CD8-positive, alpha-beta memory T cell (primary cell): ENCODE results near the gene NPAS2. TPM values are rescaled to one million over a fixed set of nuclear protein-coding genes. Genes with fewer than 3 reads are reported as not detected.

ENCODE experiments used
- CTCF ChIA-PET: fragments of 350-600 bp; sonication (Branson Sonifier 250); formaldehyde crosslinking; loops from one replicate; lab custom pipeline; 2021; ENCODE audit warnings: antibody characterized with exemption; lab: Charles Lee
- POLR2A ChIA-PET: fragments of 350-600 bp; sonication (Branson Sonifier 250); formaldehyde crosslinking; loops from one replicate; lab custom pipeline; 2021; ENCODE audit warnings: antibody characterized with exemption; lab: Charles Lee
- DNase-seq, 5 donors: peaks; one replicate each; pipeline versions ENCODE4 v3.0.0 to v3.0.0-alpha.2; 2020 to 2022; ENCODE audit warnings: mixed read lengths in 1 of 5
- H3K27ac ChIP-seq: one replicate; pipeline ENCODE4 v1.7.0; 2013; ENCODE audit warnings: low read depth, mild to moderate bottlenecking, low read length, moderate library complexity
- H3K27me3 ChIP-seq: 2 replicates; pipeline ENCODE4 v1.7.0; 2013; ENCODE audit warnings: low read length, mild to moderate bottlenecking; ENCODE audit not compliant: insufficient read depth, poor library complexity, severe bottlenecking
- H3K36me3 ChIP-seq: 2 replicates; pipeline ENCODE4 v1.7.0; 2013; ENCODE audit warnings: mild to moderate bottlenecking, low read length, moderate library complexity; ENCODE audit not compliant: insufficient read depth
- H3K4me1 ChIP-seq: 2 replicates; pipeline ENCODE4 v1.7.0; 2013; ENCODE audit warnings: mild to moderate bottlenecking, low read length, moderate library complexity; ENCODE audit not compliant: insufficient read depth
- H3K4me3 ChIP-seq: 2 replicates; pipeline ENCODE4 v1.7.0; 2013; ENCODE audit warnings: mild to moderate bottlenecking, low read length
- H3K9me3 ChIP-seq: 2 replicates; pipeline ENCODE4 v1.7.0; 2013; ENCODE audit warnings: mild to moderate bottlenecking, low read length
- H3K27ac Mint-ChIP-seq, 8 donors: one replicate each; pipeline ENCODE4 v1.8.0; 2020 to 2021; ENCODE audit warnings: mixed read lengths in 8 of 8, mild to moderate bottlenecking in 6 of 8, inconsistent platforms in 3 of 8, moderate library complexity in 3 of 8
- H3K27me3 Mint-ChIP-seq, 2 donors: one replicate each; pipeline ENCODE4 v1.8.0; 2020 to 2021; ENCODE audit warnings: mixed read lengths in 2 of 2, mild to moderate bottlenecking in 1 of 2, moderate library complexity in 1 of 2
- H3K36me3 Mint-ChIP-seq, 3 donors: one replicate each; pipeline ENCODE4 v1.8.0; 2020 to 2021; ENCODE audit warnings: mixed read lengths in 3 of 3, inconsistent platforms in 1 of 3, mild to moderate bottlenecking in 1 of 3
- H3K4me1 Mint-ChIP-seq, 3 donors: one replicate each; pipeline ENCODE4 v1.8.0; 2020 to 2021; ENCODE audit warnings: mixed read lengths in 3 of 3, inconsistent platforms in 1 of 3, mild to moderate bottlenecking in 1 of 3
- H3K4me3 Mint-ChIP-seq, 7 donors: one replicate each; pipeline ENCODE4 v1.8.0; 2020 to 2021; ENCODE audit warnings: mixed read lengths in 7 of 7, mild to moderate bottlenecking in 6 of 7, moderate library complexity in 4 of 7, inconsistent platforms in 2 of 7
- H3K9me3 Mint-ChIP-seq, 5 donors: one replicate each; pipeline ENCODE4 v1.8.0; 2020 to 2022; ENCODE audit warnings: mixed read lengths in 5 of 5, mild to moderate bottlenecking in 3 of 5, moderate library complexity in 2 of 5, inconsistent platforms in 1 of 5
- polyA plus RNA-seq: library from polyadenylated mRNA; unstranded; fragments of 300-500 nt; fragmentation: Illumina TruSeq; gene quantifications from one replicate; pipeline ENCODE4 v1.2.3, GENCODE V29; 2021
- total RNA-seq, 2 experiments: library from RNA; stranded (reverse); gene quantifications; one replicate each; pipeline ENCODE4 v1.2.3, GENCODE V29; 2021

The NPAS2 gene
- total and polyA plus RNA-seq, 3 experiments from 2014 or later: 0.75 to 1.8 (median 1.1) TPM

- no peaks in the 10 kb centered on the region for H3K36me3 ChIP-seq
- Mint-ChIP-seq H3K27ac (no peak overlapping the region), H3K4me1 (no peaks in the 10 kb centered on the region), H3K36me3 (no peaks in the 10 kb centered on the region), H3K27me3 (peaks cover 6 to 12% of the 10 kb centered on the region in 2 donors), H3K9me3 (no peaks in the 10 kb centered on the region), H3K4me3 (no peak overlapping the region)
- no peak overlapping the region for H3K27ac ChIP-seq
- no peak overlapping the region for H3K4me3 ChIP-seq
- no peak for DNase-seq
- ChIA-PET CTCF (no interaction called here), POLR2A (no interaction called here)
- H3K4me1 ChIP-seq: no peaks in the 10 kb centered on the region
- H3K9me3 ChIP-seq: no peaks in the 10 kb centered on the region
- no peaks in the 10 kb centered on the region for H3K27me3 ChIP-seq
Observed at GRCh38 chr2:100802066-100802465, 17.9 kb upstream of the NPAS2 start.

GRCh38 chr2:100803334-100803733 lies 16.6 kb upstream of the NPAS2 start:
- H3K4me3 ChIP-seq: no peak overlapping the region
- H3K36me3 ChIP-seq: no peaks in the 10 kb centered on the region
- Mint-ChIP-seq H3K9me3 (no peaks in the 10 kb centered on the region), H3K27me3 (peaks cover 7 to 8% of the 10 kb centered on the region in 2 donors), H3K27ac (no peak overlapping the region), H3K4me1 (no peaks in the 10 kb centered on the region), H3K36me3 (no peaks in the 10 kb centered on the region), H3K4me3 (no peak overlapping the region)
- H3K27me3 ChIP-seq: no peaks in the 10 kb centered on the region
- ChIA-PET CTCF (no interaction called here), POLR2A (no interaction called here)
- H3K9me3 ChIP-seq: no peaks in the 10 kb centered on the region
- DNase-seq: no peak
- H3K27ac ChIP-seq: no peak overlapping the region
- H3K4me1 ChIP-seq: no peaks in the 10 kb centered on the region

GRCh38 chr2:100806550-100806949 lies 13.4 kb upstream of the NPAS2 start:
- no peaks in the 10 kb centered on the region for H3K4me1 ChIP-seq
- Mint-ChIP-seq H3K9me3 (no peaks in the 10 kb centered on the region), H3K27me3 (peaks cover 4 to 7% of the 10 kb centered on the region in 2 donors), H3K4me3 (no peak overlapping the region), H3K27ac (no peak overlapping the region), H3K36me3 (peaks cover 0 to 2% (median 0%) of the 10 kb centered on the region in 3 donors), H3K4me1 (no peaks in the 10 kb centered on the region)
- no peaks in the 10 kb centered on the region for H3K27me3 ChIP-seq
- DNase-seq: no peak
- H3K36me3 ChIP-seq: no peaks in the 10 kb centered on the region
- POLR2A ChIA-PET: no interaction called here
- no peak overlapping the region for H3K4me3 ChIP-seq
- CTCF ChIA-PET: no interaction called here
- no peaks in the 10 kb centered on the region for H3K9me3 ChIP-seq
- H3K27ac ChIP-seq: no peak overlapping the region

GRCh38 chr2:100807707-100808106 lies 12.2 kb upstream of the NPAS2 start:
- Mint-ChIP-seq H3K27ac (no peak overlapping the region), H3K4me3 (no peak overlapping the region), H3K9me3 (no peaks in the 10 kb centered on the region), H3K4me1 (peaks cover 0 to 8% (median 0%) of the 10 kb centered on the region in 3 donors), H3K27me3 (peaks cover 2 to 12% of the 10 kb centered on the region in 2 donors), H3K36me3 (peaks cover 0 to 2% (median 0%) of the 10 kb centered on the region in 3 donors)
- DNase-seq: no peak
- Histone ChIP-seq H3K4me3 (no peak overlapping the region), H3K9me3 (no peaks in the 10 kb centered on the region), H3K27ac (no peak overlapping the region), H3K27me3 (no peaks in the 10 kb centered on the region), H3K4me1 (peaks cover 8% of the 10 kb centered on the region), H3K36me3 (no peaks in the 10 kb centered on the region)
- ChIA-PET CTCF (interaction anchor here (1.2 kb wide), 1 partner anchor 20 kb away, joined by 3 read pairs; no protein-coding TSS in a partner anchor), POLR2A (no interaction called here)

GRCh38 chr2:100808582-100808981 lies 11.4 kb upstream of the NPAS2 start:
- ChIA-PET CTCF (no interaction called here), POLR2A (no interaction called here)
- Histone ChIP-seq H3K4me3 (no peak overlapping the region), H3K9me3 (no peaks in the 10 kb centered on the region), H3K4me1 (peaks cover 14% of the 10 kb centered on the region), H3K36me3 (no peaks in the 10 kb centered on the region), H3K27ac (no peak overlapping the region), H3K27me3 (no peaks in the 10 kb centered on the region)
- Mint-ChIP-seq H3K36me3 (peaks cover 0 to 2% (median 0%) of the 10 kb centered on the region in 3 donors), H3K4me1 (peaks cover 2 to 12% (median 4%) of the 10 kb centered on the region in 3 donors), H3K4me3 (no peak overlapping the region), H3K27ac (no peak overlapping the region), H3K27me3 (peaks cover 2 to 14% of the 10 kb centered on the region in 2 donors), H3K9me3 (no peaks in the 10 kb centered on the region)
- DNase-seq: no peak

- Mint-ChIP-seq H3K27me3 (peaks cover 5 to 21% of the 10 kb centered on the region in 2 donors), H3K36me3 (peaks cover 0 to 2% (median 0%) of the 10 kb centered on the region in 3 donors), H3K4me3 (no peak overlapping the region), H3K27ac (no peak overlapping the region), H3K9me3 (no peaks in the 10 kb centered on the region), H3K4me1 (peaks cover 4 to 20% (median 6%) of the 10 kb centered on the region in 3 donors)
- no peak for DNase-seq
- no peak overlapping the region for H3K4me3 ChIP-seq
- no peak overlapping the region for H3K27ac ChIP-seq
- H3K27me3 ChIP-seq: no peaks in the 10 kb centered on the region
- POLR2A ChIA-PET: no interaction called here
- H3K9me3 ChIP-seq: no peaks in the 10 kb centered on the region
- peaks cover 23% of the 10 kb centered on the region for H3K4me1 ChIP-seq
- CTCF ChIA-PET: no interaction called here
- no peaks in the 10 kb centered on the region for H3K36me3 ChIP-seq
Observed at GRCh38 chr2:100809506-100809905, 10.4 kb upstream of the NPAS2 start.

- ChIA-PET CTCF (no interaction called here), POLR2A (no interaction called here)
- Mint-ChIP-seq H3K4me1 (peaks cover 4 to 20% (median 6%) of the 10 kb centered on the region in 3 donors), H3K36me3 (peaks cover 0 to 2% (median 0%) of the 10 kb centered on the region in 3 donors), H3K27me3 (peaks cover 5 to 24% of the 10 kb centered on the region in 2 donors), H3K4me3 (no peak overlapping the region), H3K27ac (no peak overlapping the region), H3K9me3 (no peaks in the 10 kb centered on the region)
- DNase-seq: no peak
- no peaks in the 10 kb centered on the region for H3K36me3 ChIP-seq
- H3K4me1 ChIP-seq: peaks cover 24% of the 10 kb centered on the region
- no peak overlapping the region for H3K4me3 ChIP-seq
- no peaks in the 10 kb centered on the region for H3K27me3 ChIP-seq
- no peaks in the 10 kb centered on the region for H3K9me3 ChIP-seq
- H3K27ac ChIP-seq: no peak overlapping the region
Observed at GRCh38 chr2:100810603-100811145, 9.3 kb upstream of the NPAS2 start.

- peaks cover 6 to 32% of the 10 kb centered on the region in 2 donors for H3K27me3 Mint-ChIP-seq
- ChIA-PET CTCF (no interaction called here), POLR2A (no interaction called here)
- no peaks in the 10 kb centered on the region for H3K36me3 ChIP-seq
- H3K27ac ChIP-seq: no peak overlapping the region
- H3K4me3 ChIP-seq: peak overlapping the region; percentile 30
- peaks cover 0 to 2% (median 0%) of the 10 kb centered on the region in 3 donors for H3K36me3 Mint-ChIP-seq
- H3K27ac Mint-ChIP-seq: peak overlapping the region in 2 of 8 donors; percentile 7 to 65
- peaks cover 24% of the 10 kb centered on the region for H3K4me1 ChIP-seq
- H3K4me3 Mint-ChIP-seq: peak overlapping the region in 1 of 7 donors; percentile 42
- H3K9me3 ChIP-seq: no peaks in the 10 kb centered on the region
- no peaks in the 10 kb centered on the region for H3K9me3 Mint-ChIP-seq
- H3K27me3 ChIP-seq: no peaks in the 10 kb centered on the region
- peak in 1 of 5 donors; percentile 54 for DNase-seq
- peaks cover 4 to 20% (median 6%) of the 10 kb centered on the region in 3 donors for H3K4me1 Mint-ChIP-seq
Observed at GRCh38 chr2:100812116-100812515, 7.8 kb upstream of the NPAS2 start.
